MG63 (cell line): Measurements from ENCODE around the gene ZBTB11. TPM values are rescaled to one million over a fixed set of nuclear protein-coding genes. Genes with fewer than 3 reads are reported as not detected.
"Not testable (repeated sequence)": the region's sequence is repeated elsewhere in the genome, so short reads cannot be mapped to it uniquely, and the experiment has no call there.

Experiments
- DNase-seq: peaks from one replicate; pipeline ENCODE4 v3.0.0-alpha.2; 2020
- H3K27me3 ChIP-seq: fragments of 250-450 bp; sonication (Bioruptor Pico); 2 replicates; pipeline ENCODE4 v1.5.1; 2020; ENCODE audit warnings: mild to moderate bottlenecking, moderate library complexity
- H3K36me3 ChIP-seq: fragments of 250-450 bp; sonication (Bioruptor Pico); 2 replicates; pipeline ENCODE4 v1.5.1; 2020; ENCODE audit warnings: mild to moderate bottlenecking, moderate library complexity
- H3K4me3 ChIP-seq: fragments of 250-450 bp; sonication (Bioruptor Pico); 2 replicates; pipeline ENCODE4 v1.5.1; 2020; ENCODE audit warnings: mild to moderate bottlenecking, moderate library complexity
- H3K9me3 ChIP-seq: fragments of 250-450 bp; sonication (Bioruptor Pico); 2 replicates; pipeline ENCODE4 v1.5.1; 2020; ENCODE audit warnings: mild to moderate bottlenecking, moderate library complexity
- total RNA-seq: library from RNA; depleted of rRNA; stranded (reverse); fragments of >200 nt; shearing (Covaris generic); gene quantifications from 2 replicates; pipeline ENCODE4 v1.2.3, GENCODE V29; 2014; ENCODE audit warnings: low replicate concordance

Gene ZBTB11
- total RNA-seq, 1 experiment from 2014 or later, result 22.0 TPM

GRCh38 chr3:101635954-101636798 is 40.8 kb downstream of the ZBTB11 start:
- H3K9me3 ChIP-seq, result no peaks in the 10 kb centered on the region
- H3K27me3 ChIP-seq, result no peaks in the 10 kb centered on the region
- H3K36me3 ChIP-seq, result no peaks in the 10 kb centered on the region
- DNase-seq, result peak; percentile 42
- no peak overlapping the region for H3K4me3 ChIP-seq

GRCh38 chr3:101635345-101635744 is 41.6 kb downstream of the ZBTB11 start:
- Histone ChIP-seq H3K36me3 (no peaks in the 10 kb centered on the region), H3K27me3 (no peaks in the 10 kb centered on the region), H3K9me3 (no peaks in the 10 kb centered on the region), H3K4me3 (no peak overlapping the region)
- no peak for DNase-seq

GRCh38 chr3:101634591-101635196 is 42.2 kb downstream of the ZBTB11 start:
- no peak for DNase-seq
- Histone ChIP-seq H3K36me3 (no peaks in the 10 kb centered on the region), H3K9me3 (no peaks in the 10 kb centered on the region), H3K27me3 (no peaks in the 10 kb centered on the region), H3K4me3 (no peak overlapping the region)

- no peak for DNase-seq
- H3K4me3 ChIP-seq, result no peak overlapping the region
- no peaks in the 10 kb centered on the region for H3K9me3 ChIP-seq
Observed at GRCh38 chr3:101633186-101633585, 43.7 kb downstream of the ZBTB11 start.

GRCh38 chr3:101632586-101632985 is 44.3 kb downstream of the ZBTB11 start:
- no peak for DNase-seq
- Histone ChIP-seq H3K36me3 (no peaks in the 10 kb centered on the region), H3K27me3 (no peaks in the 10 kb centered on the region), H3K4me3 (no peak overlapping the region), H3K9me3 (no peaks in the 10 kb centered on the region)

More at GRCh38 chr3:101633186-101633585, 43.7 kb downstream of the ZBTB11 start:
- Histone ChIP-seq H3K27me3 (no peaks in the 10 kb centered on the region), H3K36me3 (no peaks in the 10 kb centered on the region)

GRCh38 chr3:101631959-101632358 is 45.0 kb downstream of the ZBTB11 start:
- not testable (repeated sequence) for H3K36me3 ChIP-seq, H3K4me3 ChIP-seq, DNase-seq, H3K9me3 ChIP-seq, H3K27me3 ChIP-seq

- no peak overlapping the region for H3K4me3 ChIP-seq
- no peak for DNase-seq
- no peaks in the 10 kb centered on the region for H3K9me3 ChIP-seq
- no peaks in the 10 kb centered on the region for H3K27me3 ChIP-seq
- H3K36me3 ChIP-seq, result no peaks in the 10 kb centered on the region
Observed at GRCh38 chr3:101631098-101631796, 45.7 kb downstream of the ZBTB11 start.

GRCh38 chr3:101629219-101629618 is 47.7 kb downstream of the ZBTB11 start:
- Histone ChIP-seq H3K9me3 (no peaks in the 10 kb centered on the region), H3K36me3 (no peaks in the 10 kb centered on the region), H3K4me3 (no peak overlapping the region), H3K27me3 (no peaks in the 10 kb centered on the region)
- no peak for DNase-seq

- no peaks in the 10 kb centered on the region for H3K36me3 ChIP-seq
- H3K9me3 ChIP-seq, result no peaks in the 10 kb centered on the region
- H3K4me3 ChIP-seq, result no peak overlapping the region
- no peaks in the 10 kb centered on the region for H3K27me3 ChIP-seq
- no peak for DNase-seq
Observed at GRCh38 chr3:101625879-101626278, 51.1 kb downstream of the ZBTB11 start.

- Histone ChIP-seq H3K9me3 (no peaks in the 10 kb centered on the region), H3K4me3 (no peak overlapping the region), H3K36me3 (no peaks in the 10 kb centered on the region), H3K27me3 (no peaks in the 10 kb centered on the region)
- DNase-seq, result no peak
Observed at GRCh38 chr3:101624857-101625256, 52.1 kb downstream of the ZBTB11 start.

GRCh38 chr3:101623656-101624055 is 53.3 kb downstream of the ZBTB11 start:
- Histone ChIP-seq H3K9me3 (no peaks in the 10 kb centered on the region), H3K36me3 (no peaks in the 10 kb centered on the region), H3K4me3 (no peak overlapping the region), H3K27me3 (no peaks in the 10 kb centered on the region)
- DNase-seq, result no peak

GRCh38 chr3:101619734-101620133 is 57.2 kb downstream of the ZBTB11 start:
- Histone ChIP-seq H3K27me3 (no peaks in the 10 kb centered on the region), H3K4me3 (no peak overlapping the region), H3K9me3 (no peaks in the 10 kb centered on the region), H3K36me3 (no peaks in the 10 kb centered on the region)
- DNase-seq, result no peak

GRCh38 chr3:101618726-101619125 is 58.2 kb downstream of the ZBTB11 start:
- Histone ChIP-seq H3K27me3 (no peaks in the 10 kb centered on the region), H3K9me3 (no peaks in the 10 kb centered on the region), H3K4me3 (no peak overlapping the region), H3K36me3 (no peaks in the 10 kb centered on the region)
- DNase-seq, result no peak

GRCh38 chr3:101617478-101617877 is 59.5 kb downstream of the ZBTB11 start:
- H3K27me3 ChIP-seq, result no peaks in the 10 kb centered on the region
- H3K36me3 ChIP-seq, result no peaks in the 10 kb centered on the region
- no peak for DNase-seq

GRCh38 chr3:101615525-101615924 is 61.4 kb downstream of the ZBTB11 start:
- Histone ChIP-seq H3K9me3 (no peaks in the 10 kb centered on the region), H3K36me3 (no peaks in the 10 kb centered on the region), H3K4me3 (no peak overlapping the region), H3K27me3 (no peaks in the 10 kb centered on the region)
- no peak for DNase-seq

More at GRCh38 chr3:101617478-101617877, 59.5 kb downstream of the ZBTB11 start:
- H3K4me3 ChIP-seq, result no peak overlapping the region
- H3K9me3 ChIP-seq, result no peaks in the 10 kb centered on the region

GRCh38 chr3:101613014-101613413 is 63.9 kb downstream of the ZBTB11 start:
- not testable (repeated sequence) for H3K9me3 ChIP-seq, H3K4me3 ChIP-seq, H3K36me3 ChIP-seq, DNase-seq, H3K27me3 ChIP-seq

GRCh38 chr3:101611023-101611422 is 65.9 kb downstream of the ZBTB11 start:
- DNase-seq, result no peak
- Histone ChIP-seq H3K4me3 (no peak overlapping the region), H3K27me3 (no peaks in the 10 kb centered on the region), H3K9me3 (no peaks in the 10 kb centered on the region), H3K36me3 (no peaks in the 10 kb centered on the region)
